ENCODE data around the gene PTTG1. TPM values are rescaled to one million over a fixed set of nuclear protein-coding genes. Genes with fewer than 3 reads are reported as not detected.

PTTG1 gene
- total and polyA plus RNA-seq, 9 of the 15 experiments (the other 6 are each of a cell fraction or from before 2014, with no cell fraction given), result 193 to 1,088 (median 349) TPM

- TF ChIP-seq CHD7 (IDR thresholded peaks at IDR 0.05; ENCODE audit: low read depth, low read length) (no peak), RAD51 (IDR thresholded peaks at IDR 0.05; ENCODE audit: borderline replicate concordance, low read depth) (no peak), DPF2 (IDR thresholded peaks at IDR 0.05) (peak; percentile 41; the same call in 1 of the 2 replicates), ETV1 (tag; conservative IDR thresholded peaks at IDR 0.05; ENCODE audit: low read depth) (0 out of 2 replicates have a peak, but pooled peaks have one; percentile 7), TCFL5 (CRISPR knock-in tag; conservative IDR thresholded peaks at IDR 0.05) (no peak), ETV6 (IDR thresholded peaks at IDR 0.05; ENCODE audit: borderline replicate concordance in 1 of 2, low read depth in 2 of 2, low read length in 1 of 2) (no peak), ETV6 (CRISPR knock-in tag; IDR thresholded peaks at IDR 0.05; ENCODE audit: borderline replicate concordance) (no peak), KDM2B (CRISPR knock-in tag; IDR thresholded peaks at IDR 0.05) (0 out of 2 replicates have a peak, but pooled peaks have one; percentile 7), XRCC3 (IDR thresholded peaks at IDR 0.05) (no peak), GATA2 (CRISPR knock-in tag; IDR thresholded peaks at IDR 0.05) (no peak), ZNF384 (IDR thresholded peaks at IDR 0.05; ENCODE audit: low read depth, low read length) (peak; percentile 94), MAX (CRISPR knock-in tag; IDR thresholded peaks at IDR 0.05) (no peak), CREB1 (IDR thresholded peaks at IDR 0.05) (no peak), CREB1 (CRISPR knock-in tag; IDR thresholded peaks at IDR 0.05) (no peak)
- TF ChIP-seq, protein P1, sequence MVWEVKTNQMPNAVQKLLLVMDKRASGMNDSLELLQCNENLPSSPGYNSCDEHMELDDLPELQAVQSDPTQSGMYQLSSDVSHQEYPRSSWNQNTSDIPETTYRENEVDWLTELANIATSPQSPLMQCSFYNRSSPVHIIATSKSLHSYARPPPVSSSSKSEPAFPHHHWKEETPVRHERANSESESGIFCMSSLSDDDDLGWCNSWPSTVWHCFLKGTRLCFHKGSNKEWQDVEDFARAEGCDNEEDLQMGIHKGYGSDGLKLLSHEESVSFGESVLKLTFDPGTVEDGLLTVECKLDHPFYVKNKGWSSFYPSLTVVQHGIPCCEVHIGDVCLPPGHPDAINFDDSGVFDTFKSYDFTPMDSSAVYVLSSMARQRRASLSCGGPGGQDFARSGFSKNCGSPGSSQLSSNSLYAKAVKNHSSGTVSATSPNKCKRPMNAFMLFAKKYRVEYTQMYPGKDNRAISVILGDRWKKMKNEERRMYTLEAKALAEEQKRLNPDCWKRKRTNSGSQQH (CRISPR knock-in tag; IDR thresholded peaks at IDR 0.05), result no peak
Measured at GRCh38 chr5:160399402-160400353, 22.0 kb upstream of the PTTG1 start, which contains the start of gene FAM200C (continued).

All from K562 (cell line).